Amygdala (tissue), 56 donors: ENCODE data around the gene ACOT8.
"Not testable (repeated sequence)": the region's sequence is repeated elsewhere in the genome, so short reads cannot be mapped to it uniquely, and the experiment has no call there.

Experiments
- DNase-seq, 56 donors: peaks; one replicate each; lab custom pipeline; 2025; lab: John Stamatoyannopoulos, UW

Gene ACOT8

DNA sequence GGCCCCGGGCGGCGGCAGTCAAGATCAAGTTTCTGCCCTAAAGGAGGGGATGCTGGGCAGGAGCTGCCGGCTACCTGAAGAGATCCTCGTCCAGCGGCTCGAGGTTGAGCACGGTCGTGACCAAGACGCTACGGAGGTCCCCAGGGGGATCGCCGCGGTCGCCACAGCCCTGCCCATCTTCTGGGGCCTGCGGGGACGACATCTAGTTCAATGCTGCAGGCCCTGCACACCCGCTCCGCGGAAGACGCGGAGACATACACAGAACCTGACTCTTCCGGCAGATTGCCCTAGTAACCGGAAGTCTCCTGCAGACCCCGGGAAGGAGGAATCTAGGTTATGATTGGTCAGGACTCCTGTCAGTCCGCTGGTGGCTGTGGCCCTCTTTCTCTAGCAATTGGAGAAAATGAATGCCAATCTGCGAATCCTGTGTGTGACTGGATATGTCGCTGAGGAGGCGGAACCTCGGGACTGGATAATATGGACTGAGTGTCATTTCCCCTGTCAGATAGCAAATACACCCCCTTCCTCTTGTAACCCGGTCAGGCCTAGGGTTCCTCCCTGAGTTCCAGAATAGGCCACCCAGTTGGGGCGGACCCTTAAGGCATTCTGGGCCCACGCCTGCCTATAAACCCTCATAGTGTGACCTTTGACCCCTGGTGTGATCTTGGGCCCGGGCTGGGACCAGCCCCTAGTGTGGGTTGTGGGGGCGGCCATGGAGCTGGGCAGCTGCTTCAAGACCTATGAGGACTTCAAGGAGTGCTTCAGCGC, at the start of gene ACOT8, which contains the start of gene ZSWIM3:
TSS of gene ACOT8 (minus strand) at position 279 of the 768 bp plus-strand sequence. CDS start at position 202, 77 bp downstream.
TSS of gene ZSWIM3 (plus strand) at position 501 of the 768 bp plus-strand sequence. CDS start at position 713, 212 bp downstream.
- peak; percentile 53 to 99 (median 92) for DNase-seq

DNA sequence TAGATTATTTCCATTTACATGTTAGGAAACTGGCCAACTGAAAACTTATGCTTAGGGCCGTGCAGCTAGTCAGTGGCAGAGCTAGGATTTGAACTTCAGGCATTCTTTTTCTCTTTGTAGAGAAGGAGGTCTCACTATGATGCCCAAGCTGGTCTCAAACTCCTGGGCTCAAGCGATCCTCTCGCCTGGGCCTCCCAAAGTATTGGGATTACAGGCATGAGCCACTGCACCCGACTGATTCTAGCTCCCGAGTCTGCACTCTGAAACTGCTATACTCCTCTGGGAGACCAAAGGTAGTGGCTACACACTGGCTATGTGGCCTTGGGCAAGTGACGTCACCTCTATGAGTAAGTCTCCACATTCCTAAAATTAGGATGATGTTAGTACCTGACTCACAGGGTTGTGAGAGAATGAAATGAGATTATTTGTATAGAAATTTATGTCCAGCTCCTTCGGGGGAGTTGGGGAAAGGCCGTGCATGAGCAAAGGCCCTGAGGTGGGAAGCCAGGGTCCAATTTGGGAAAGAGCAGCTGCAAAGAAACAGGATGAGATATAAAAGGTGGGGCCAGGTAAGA, 48.4 kb upstream of the ACOT8 start:
- no peak for DNase-seq

DNA sequence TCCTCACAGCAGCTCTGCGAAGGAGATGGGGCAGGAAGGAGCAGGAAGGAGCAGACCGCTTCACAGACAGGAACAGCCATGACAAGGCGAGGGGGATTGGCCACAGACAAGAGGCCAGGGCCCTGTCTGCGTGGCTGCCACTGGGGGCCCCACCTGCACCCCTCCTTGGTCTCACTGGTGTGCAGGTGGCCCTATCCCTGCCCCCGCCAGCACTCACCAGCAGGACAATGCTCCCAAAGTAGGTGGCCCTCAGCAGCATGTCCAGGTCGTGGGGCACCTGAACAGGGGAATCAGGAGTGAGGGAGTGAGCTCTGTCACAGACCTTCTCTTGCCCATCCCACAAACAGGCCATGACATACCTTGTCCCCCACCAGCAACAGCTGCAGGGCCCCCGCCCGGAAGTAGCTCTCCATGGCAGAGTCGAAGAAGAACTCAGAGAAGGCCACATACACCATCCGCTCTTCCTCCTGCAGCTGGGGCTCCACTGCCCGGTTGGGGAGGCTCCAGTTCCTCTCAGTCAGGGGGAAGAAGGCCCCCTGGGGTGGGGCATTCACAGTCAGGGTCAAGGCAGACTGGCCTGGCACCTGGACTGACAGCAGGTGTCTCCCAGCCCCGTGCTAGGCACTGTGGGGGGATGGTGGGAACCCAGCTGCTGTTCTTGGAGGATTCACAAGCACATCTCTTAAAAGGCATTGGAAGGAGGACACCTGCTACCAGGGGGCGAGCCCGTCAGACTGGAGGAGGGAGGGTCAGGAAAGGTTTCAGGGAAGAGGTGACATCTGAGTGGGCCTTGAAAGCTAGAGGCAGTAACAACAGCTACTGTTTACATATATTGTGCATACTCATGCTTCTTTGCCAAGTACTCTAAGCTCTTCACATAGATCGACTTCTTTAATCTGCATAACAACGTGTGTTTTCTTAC, 47.7 kb upstream of the ACOT8 start:
- no peak for DNase-seq

DNA sequence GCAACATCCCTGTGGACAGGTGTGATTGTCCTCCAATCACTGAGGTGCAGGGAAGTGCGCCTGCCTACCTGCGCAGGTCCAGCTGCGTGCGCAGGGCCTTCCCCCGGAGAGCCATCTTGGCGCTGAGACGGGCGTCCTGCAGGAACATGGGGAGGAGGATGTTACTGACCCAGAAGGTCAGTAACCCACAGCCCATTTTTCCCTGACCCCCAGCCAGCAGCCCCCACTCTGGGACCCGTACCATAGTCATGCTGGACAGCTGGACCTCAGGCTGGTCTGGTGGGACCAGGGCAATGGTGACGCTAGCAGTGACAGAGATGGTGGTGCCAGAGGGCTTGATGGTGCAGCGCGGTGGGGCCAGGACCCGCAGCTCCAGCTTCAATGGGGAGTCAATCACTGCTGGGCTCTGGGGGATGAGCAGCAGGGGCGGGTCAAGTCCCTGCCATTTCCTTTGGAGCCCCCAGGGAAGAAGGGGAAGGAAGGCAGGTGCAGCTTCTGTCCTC, 45.1 kb upstream of the ACOT8 start:
- no peak for DNase-seq

DNA sequence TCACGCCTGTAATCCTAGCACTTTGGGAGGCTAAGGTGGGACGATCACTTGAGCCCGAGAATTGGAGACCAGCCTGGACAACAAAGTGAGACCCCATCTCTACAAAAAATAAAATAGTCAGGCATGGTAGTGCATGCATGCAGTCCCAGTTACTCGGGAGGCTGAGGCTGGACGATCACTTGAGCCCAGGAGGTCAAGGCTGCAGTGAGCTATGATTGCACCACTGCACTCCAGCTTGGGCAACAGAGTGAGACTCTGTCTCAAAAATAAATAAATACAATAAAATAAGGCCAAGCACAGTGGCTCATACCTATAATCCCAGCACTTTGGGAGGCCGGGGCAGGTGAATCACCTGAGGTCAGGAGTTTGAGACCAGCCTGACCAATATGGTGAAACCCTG, 44.1 kb upstream of the ACOT8 start:
- not testable (repeated sequence) for DNase-seq

DNA sequence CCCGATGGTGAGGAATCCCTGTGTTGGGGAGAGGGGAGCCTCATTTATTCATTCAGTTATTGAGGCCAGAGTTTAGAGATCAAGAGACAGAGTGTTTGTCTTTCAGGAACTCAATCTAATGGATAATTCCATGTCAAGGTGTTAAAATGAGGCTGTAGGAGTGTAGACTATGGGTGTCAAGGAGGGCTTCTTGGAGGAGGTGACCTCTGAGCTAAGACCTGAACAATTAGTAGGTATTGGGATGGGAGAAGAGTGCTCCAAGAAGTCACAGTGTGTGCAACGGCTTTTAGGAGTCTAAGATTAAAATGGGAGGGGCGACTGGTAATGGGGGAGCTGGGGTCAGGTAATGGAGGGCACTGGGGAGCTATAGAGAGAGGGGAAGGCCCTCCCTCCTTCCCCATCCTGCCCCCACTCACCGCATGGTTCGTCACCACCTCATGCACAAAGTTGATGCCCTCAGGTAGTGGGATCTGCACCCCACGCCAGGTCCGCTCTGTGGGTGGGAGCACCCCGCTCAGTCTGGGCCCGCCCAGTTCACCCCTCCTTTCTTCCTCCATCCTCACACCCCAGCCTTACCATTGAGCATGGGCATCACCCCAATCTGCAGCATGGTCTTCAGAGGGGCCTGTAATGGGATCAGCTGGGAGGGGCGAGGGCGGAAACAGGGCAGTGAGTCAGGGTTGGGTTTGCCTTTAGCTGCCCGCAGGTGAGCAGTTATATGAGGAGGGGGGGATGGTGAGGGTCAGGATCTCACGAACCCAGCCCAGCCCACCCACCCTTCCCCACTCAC, 42.0 kb upstream of the ACOT8 start:
- DNase-seq, result no peak

DNA sequence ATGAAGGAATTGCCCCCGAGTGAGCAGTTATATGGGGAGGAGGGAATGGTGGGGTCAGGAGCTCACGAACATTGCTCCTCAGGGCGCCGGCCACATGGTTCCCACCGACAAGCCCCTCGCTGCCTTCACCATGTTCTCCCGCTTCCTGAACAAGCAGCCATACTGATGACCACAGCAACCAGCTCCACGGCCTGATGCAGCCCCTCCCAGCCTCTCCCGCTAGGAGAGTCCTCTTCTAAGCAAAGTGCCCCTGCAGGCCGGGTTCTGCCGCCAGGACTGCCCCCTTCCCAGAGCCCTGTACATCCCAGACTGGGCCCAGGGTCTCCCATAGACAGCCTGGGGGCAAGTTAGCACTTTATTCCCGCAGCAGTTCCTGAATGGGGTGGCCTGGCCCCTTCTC, 41.1 kb upstream of the ACOT8 start:
- DNase-seq, result no peak

DNA sequence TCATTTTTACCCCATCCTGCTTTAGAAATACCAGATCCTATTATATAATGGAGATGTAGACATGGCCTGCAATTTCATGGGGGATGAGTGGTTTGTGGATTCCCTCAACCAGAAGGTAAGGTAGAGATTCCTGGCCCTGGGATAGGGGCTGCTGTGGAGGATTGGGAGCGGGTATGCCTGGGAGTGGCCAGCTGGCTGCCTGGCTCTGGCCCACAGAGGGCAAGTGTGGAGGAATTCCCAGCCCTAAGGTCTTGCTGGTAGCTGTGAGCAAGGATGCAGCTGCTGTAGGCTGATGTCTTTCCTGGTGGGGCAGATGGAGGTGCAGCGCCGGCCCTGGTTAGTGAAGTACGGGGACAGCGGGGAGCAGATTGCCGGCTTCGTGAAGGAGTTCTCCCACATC, 40.5 kb upstream of the ACOT8 start:
- DNase-seq, result no peak

DNA sequence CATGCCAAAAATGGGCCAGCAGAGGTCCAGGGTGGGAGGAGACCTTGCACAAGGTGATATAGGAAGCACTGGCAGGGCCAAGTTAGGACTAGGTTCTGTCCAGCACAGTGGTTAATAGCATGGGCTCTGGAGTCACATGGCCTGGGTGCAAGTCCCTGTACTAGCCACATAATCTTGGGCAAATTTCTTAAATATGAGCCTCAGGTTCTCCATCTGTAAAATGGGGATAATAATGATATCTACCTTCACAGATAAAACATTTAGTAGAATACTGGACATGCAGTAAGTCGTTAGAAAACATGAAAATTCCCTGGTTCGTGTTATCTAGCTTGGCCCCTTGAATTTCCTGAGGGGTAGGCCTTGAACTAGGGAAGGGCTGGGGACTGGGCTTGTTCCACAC, 40.1 kb upstream of the ACOT8 start:
- no peak for DNase-seq

DNA sequence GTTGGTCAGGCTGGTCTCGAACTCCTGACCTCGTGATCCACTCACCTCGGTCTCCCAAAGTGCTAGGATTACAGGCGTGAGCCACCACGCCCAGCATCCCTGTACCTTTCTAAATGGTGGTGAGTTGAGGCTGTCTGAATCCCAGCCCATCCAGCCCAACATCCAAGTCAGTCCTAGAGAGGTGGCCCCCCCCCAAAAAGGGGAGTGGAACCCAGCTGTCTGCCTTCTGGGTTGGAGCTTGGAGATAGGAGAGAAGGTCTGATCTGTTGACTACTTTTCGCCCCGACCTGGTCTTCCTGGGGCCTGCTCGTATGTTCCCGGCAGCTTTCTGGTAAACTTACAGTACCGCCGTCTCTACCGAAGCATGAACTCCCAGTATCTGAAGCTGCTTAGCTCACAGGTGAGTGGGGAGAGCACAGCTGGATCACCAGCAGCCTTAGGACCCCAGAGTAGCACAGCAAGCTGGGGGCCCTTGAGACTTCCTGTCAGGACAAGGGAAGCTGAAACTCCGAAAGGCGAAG, 39.5 kb upstream of the ACOT8 start:
- DNase-seq, result no peak

DNA sequence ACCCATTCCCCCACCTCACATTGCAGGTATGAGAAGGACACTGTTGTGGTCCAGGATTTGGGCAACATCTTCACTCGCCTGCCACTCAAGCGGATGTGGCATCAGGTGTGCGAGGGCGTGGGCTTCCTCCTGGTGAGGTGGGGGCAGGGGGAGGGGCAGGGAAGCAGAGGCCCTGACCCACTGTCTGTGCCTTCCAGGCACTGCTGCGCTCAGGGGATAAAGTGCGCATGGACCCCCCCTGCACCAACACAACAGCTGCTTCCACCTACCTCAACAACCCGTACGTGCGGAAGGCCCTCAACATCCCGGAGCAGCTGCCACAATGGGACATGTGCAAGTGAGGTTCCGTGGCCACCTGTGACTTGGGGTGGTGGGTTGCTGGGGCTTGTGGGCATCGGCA, 37.6 kb upstream of the ACOT8 start:
- DNase-seq, result no peak

DNA sequence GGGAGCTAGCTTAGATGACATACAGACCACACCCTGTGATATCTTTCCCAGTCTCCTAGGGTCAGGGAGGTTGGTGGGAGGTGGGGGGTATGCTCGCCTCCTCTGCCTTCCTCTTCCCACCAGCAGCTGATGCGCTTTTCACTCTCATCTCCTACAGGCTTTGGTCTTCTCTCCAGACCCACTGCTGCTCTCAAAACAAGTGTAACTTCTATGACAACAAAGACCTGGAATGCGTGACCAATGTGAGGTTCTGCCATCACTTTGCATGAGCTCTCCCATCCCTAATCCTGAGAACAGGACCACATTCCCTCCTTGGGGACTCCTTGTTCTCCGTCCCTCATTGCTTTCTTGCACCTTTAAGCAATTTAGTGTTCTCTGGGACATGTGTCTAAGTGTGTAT, 36.6 kb upstream of the ACOT8 start:
- no peak for DNase-seq

DNA sequence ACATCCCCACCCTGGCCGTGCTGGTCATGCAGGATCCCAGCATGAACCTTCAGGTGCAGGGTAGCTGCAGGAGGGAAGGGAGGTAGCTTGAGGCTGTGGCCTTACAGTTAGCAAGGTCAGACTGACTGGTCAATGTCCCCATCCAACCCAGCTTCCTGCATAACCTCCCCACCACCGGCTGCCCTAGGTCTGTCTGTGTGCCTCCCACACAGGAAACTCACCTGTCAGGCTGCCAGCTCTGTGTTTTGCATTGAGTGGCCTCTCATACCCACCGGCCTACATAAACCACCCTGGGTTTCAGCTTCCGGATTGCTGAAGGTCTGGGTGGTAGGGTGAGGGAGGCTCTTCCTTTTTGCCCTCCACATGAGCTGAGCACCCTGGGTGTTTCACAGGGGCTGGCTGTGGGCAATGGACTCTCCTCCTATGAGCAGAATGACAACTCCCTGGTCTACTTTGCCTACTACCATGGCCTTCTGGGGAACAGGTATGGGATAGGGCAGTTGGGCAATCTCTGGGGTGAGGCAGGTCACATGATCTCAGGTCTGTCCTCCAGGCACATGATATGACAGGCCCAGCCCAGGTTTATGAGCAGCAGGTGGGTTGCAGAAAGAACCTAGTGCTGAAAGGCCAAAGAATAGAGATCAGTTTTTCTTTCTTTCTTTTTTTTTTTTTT, 35.8 kb upstream of the ACOT8 start:
- DNase-seq, result no peak

DNA sequence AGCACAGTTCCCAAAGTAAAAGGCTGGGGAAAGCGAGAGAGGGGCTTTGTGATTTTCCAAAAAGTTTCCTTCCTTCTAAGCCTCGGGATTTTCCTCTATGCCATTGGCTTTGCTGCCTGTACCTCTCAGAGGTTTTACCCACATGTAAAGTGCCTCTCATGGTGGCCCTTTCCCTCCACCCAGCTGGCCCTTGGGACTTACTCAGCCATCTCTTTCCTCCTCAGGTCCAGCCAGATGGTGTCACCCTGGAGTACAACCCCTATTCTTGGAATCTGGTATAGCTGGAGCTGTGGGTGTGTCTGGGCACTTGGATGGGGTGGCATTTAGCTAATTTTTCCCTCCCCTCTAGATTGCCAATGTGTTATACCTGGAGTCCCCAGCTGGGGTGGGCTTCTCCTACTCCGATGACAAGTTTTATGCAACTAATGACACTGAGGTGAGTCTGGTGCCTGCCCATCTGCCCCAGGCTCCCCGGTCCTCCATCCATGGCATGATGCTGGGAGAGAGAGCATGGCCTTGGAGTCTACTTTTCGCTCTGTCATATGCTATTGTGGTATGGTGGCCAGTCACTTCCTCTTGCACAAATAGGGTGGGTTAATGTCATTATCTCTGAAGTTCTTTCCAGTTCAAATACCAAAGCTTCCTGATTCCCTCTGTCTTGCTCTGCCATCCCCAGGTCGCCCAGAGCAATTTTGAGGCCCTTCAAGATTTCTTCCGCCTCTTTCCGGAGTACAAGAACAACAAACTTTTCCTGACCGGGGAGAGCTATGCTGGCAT, 35.0 kb upstream of the ACOT8 start:
- peak in 2 of 56 donors; percentile 14 to 19 for DNase-seq

DNA sequence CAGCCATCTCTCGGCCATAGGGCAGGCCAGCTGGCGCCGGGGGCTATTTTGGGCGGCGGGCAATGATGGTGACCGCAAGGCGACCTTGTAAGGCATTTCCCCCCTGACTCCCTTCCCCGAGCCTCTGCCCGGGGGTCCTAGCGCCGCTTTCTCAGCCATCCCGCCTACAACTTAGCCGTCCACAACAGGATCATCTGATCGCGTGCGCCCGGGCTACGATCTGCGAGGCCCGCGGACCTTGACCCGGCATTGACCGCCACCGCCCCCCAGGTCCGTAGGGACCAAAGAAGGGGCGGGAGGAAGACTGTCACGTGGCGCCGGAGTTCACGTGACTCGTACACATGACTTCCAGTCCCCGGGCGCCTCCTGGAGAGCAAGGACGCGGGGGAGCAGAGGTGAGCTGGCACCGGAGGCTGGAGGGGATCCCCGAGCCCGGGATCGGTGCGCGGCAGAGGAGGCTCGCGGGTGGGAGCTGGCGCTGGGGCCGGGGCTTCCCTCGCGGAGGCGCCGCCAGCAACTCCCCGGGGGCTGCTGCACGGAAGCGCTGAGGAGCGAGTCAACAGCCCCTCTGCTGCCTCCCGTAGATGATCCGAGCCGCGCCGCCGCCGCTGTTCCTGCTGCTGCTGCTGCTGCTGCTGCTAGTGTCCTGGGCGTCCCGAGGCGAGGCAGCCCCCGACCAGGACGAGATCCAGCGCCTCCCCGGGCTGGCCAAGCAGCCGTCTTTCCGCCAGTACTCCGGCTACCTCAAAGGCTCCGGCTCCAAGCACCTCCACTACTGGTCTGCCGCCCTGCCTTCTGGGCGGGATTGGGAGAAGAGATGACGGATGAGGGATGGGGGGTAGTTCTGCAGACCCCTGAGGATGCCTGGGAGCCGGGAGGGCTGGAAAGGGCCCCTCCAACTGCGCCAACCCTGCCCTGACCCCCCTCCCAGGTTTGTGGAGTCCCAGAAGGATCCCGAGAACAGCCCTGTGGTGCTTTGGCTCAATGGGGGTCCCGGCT, 34.1 kb upstream of the ACOT8 start, which contains the start of the genes CTSA and NEURL2:
TSS of gene CTSA (plus strand) at position 351 of the 999 bp plus-strand sequence. CDS start at position 585, 234 bp downstream.
TSS of gene NEURL2 (minus strand) at position 224 of the 999 bp plus-strand sequence. CDS start at position 7, 217 bp downstream.
- DNase-seq, result peak; percentile 41 to 94 (median 82)

DNA sequence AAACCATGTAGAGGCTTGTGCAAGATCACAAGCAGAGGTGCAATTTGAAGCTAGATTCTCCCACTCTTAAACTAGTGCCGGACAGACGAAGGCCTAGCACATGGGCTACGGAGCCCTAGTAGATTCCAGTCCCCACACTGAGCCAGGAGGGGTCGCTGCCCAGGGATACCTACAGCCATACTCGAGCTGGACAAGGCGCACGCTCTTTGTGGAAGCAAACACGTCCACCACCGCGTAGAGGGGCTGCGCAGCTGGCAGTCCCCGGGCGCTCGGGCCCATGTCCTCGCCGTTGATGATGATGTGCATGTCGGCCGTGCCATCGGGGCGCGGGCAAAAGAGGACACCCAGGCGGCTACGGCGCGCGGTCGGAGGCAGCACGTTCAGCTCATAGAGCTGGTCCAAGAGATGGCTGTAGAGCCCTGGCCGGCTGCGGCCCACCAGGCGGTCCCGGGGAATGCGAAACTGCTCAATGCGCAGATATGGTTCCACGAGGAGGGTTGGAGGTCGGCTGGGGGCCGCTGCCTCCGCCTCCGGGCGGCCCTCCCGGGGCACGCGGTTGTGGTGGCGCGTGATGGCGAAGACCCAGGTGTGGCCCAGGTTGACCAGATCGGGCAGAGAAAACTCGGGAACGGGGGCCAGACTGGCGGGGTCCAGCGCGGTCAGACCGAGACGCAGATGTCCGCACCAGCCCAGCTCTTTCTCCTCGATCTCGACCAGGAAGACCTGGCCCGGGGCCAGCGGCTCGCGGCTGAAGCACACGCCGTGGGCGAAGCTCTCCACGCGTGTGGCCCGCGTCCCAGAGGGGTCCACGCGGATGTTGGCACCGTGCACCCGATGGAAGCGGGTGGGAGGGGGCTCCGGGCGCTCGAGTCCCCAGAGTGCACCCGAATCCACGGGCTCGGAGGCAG, 33.1 kb upstream of the ACOT8 start:
- peak in 52 of 56 donors; percentile 14 to 76 (median 46) for DNase-seq
